HPDE6-E6E7 (cell line): Measurements from ENCODE around the gene FOXJ2.
"Not testable (repeated sequence)": the region's sequence is repeated elsewhere in the genome, so short reads cannot be mapped to it uniquely, and the experiment has no call there.

Source experiments
- DNase-seq: peaks from one replicate; pipeline ENCODE4 v3.0.0; 2011; ENCODE audit warnings: missing footprints; ENCODE audit errors: extremely low spot score

FOXJ2 gene

GRCh38 chr12:8065991-8066594 lies 33.6 kb downstream of the FOXJ2 start, which contains the start of gene C3AR1:
Gene C3AR1 (minus strand): TSS chr12:8066359. CDS start chr12:8060185, 6,174 bp downstream.
- peak; percentile 21 for DNase-seq

DNA sequence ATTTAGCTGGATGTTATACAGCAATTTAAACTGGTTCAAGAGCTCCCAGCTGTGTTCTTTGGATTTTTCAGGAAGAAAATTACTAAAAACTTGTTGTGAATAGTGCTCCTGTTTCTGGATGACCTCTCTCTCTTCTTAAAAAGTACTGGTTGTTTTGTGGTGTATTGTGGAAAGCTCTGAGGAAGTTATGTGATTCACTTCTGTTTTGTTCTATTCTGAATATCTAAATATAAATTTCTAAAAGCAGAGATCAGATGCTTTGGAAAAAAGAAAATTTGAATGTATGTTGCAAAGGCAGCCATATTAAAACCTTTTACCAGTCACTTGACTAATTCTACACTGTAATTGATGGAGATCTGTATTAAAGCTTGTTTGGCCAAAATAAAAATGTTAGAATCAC lies 37.1 kb downstream of the FOXJ2 start:
- no peak for DNase-seq

GRCh38 chr12:8071820-8072219 lies 39.3 kb downstream of the FOXJ2 start:
- not testable (repeated sequence) for DNase-seq

GRCh38 chr12:8075935-8076334 lies 43.4 kb downstream of the FOXJ2 start:
- DNase-seq = no peak

DNA sequence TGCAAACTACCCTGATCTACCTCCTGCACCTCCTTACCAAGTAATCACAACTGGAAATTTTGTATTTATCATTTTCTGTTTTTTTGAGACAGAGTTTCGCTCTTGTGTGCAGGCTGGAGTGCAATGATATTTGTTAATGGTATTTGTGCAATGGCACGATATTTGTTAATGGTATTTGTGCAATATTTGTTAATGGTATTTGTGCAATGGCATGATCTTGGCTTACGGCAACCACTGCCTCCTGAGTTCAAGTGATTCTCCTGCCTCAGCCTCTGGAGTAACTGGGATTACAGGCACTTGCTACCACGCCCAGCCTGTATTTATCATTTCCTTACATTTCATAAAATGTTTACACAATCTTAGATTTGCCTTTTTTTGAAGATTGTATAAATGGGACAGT lies 43.9 kb downstream of the FOXJ2 start:
- DNase-seq = no peak

DNA sequence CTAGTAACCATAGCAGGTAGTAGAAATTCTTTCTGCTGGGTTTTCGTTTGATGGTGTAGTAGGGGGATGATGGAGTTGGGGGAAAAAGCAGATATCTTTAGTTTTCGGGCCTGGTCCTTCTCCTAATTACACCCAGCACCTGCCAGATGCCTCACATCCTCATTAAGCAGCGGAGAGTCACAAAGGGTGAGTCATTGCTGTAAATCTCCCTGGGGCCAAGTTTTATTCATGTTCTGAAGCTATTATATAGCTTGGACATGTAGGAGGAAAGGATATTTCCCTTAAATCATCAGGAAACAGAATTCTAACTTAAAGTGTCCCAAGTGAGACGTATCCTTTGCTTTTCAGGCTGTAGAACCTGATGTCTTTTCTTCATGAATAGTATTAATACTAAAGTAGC lies 44.7 kb downstream of the FOXJ2 start:
- DNase-seq = peak; percentile 65

- no peak for DNase-seq
Observed at GRCh38 chr12:8078398-8078797, 45.9 kb downstream of the FOXJ2 start.

GRCh38 chr12:8078916-8079315 lies 46.4 kb downstream of the FOXJ2 start:
- DNase-seq = no peak

GRCh38 chr12:8080120-8080519 lies 47.6 kb downstream of the FOXJ2 start:
- DNase-seq = no peak

DNA sequence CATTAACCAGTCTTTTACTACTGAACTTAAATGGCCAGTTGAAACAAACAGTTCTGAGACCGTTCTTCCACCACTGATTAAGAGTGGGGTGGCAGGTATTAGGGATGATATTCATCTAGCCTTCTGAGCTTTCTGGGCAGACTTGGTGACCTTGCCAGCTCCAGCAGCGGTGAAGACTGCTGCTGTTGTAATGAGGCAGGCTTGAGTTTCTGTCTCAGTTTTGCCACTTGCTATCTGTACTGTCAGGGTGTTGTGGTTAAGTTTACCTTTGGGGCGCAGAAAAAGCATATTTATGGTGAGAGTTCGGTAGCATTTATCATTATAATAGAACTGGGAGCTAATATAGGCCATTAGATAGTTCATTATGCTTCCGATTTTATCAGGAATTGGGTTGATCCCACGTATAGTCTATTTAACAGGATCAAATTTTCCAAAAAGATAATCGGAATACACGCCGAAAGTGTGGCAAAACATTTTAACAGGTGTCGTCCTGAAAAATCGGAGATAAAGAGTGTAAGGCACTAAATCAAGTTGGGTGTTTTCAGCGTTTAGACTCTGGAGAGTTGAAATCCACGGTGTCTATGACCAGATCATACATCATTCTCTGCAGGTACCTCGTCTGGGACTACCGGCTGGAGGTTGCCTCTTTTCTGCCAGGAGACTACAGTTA lies 48.9 kb downstream of the FOXJ2 start:
- no peak for DNase-seq

DNA sequence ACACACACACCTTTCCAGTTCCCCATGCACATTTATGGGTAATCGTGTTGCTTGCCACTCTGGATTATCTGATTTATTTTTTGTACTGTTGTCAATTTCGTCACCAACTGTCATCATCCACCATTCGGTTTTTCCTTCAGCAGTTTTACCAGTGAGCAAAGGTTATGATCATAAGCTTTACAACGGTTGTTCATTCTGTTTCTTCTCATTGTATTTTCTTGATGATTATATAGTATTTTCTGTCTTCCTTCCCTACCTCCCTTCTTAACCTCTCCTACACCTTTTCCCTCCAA lies 50.2 kb downstream of the FOXJ2 start:
- DNase-seq = no peak

DNA sequence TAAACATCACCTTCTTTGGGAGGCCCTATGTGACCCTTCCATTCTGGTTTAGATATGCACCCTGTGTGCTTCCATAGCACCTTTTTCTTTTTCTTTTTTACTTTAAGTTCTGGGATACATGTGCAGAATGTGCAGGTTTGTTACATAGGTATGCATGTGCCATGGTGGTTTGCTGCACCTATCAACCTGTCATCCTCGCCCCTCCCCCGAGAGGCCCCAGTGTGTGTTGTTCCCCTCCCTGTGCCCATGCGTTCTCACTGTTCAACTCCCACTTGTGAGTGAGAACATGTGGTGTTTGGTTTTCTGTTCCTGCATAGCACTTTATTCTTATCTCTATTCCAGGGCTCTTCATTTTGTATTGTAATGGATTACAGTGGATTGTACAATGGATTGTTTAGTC lies 51.8 kb downstream of the FOXJ2 start:
- not testable (repeated sequence) for DNase-seq

GRCh38 chr12:8087666-8088065 lies 55.1 kb downstream of the FOXJ2 start:
- DNase-seq = no peak

DNA sequence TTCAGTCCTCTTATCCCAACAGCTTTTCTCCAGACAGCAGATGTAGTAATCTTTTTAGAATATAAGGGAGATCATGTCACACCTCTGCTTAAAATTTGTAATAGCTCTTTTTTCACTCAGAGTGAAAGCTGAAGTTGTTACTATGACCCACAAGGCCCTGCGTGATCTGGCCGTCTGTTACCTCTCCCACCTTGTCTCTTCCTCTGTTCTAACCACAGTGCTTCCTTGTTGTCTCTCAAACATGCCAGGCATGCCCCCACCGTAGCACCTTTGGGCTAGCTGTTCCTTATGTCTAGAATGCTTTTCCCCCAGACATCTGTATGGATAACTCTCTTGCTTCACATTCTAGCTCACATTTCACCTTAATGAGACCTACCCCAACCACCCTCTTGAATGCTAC lies 56.1 kb downstream of the FOXJ2 start:
- no peak for DNase-seq

GRCh38 chr12:8089277-8089676 lies 56.8 kb downstream of the FOXJ2 start:
- DNase-seq = not testable (repeated sequence)

- no peak for DNase-seq
Observed at GRCh38 chr12:8089716-8090115, 57.2 kb downstream of the FOXJ2 start.

DNA sequence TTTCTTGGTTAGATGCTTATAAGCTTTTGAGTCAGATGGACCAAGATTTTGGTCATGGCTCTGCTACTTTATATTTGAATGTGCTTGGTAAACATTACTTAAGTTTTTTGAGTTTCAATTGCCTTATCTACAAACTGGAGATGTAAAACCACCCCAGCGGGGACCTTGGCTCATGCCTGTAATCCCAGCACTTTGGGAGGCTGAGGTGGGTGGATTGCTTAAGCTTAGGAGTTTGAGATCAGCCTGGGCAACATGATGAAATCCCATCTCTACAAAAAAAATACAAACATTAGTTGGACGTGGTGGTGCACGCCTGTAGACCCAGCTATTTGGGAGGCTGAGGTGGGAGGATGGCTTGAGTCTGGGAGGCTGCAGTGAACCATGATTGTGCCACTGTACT lies 60.8 kb downstream of the FOXJ2 start:
- DNase-seq = no peak

GRCh38 chr12:8096281-8096915 lies 63.9 kb downstream of the FOXJ2 start:
- no peak for DNase-seq

DNA sequence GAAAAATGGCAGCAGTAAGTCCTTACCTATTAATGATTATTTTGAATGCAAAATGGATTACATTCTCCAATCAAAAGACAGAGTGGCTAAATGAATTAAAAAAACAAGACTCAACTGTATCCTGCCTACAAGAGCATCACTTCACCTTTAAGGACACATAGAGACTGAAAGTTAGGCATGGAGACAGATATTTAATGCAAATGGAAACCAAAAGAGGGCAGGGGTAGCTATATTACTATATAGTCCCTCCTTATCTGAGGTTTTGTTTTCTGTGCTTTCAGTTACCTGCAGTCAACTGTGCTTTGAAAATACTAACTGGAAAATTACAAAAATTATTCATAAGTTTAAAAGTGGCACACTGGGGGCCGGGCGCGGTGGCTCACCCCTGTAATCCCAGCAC lies 66.7 kb downstream of the FOXJ2 start:
- DNase-seq = no peak
